T1000 (cell line): Measurements from ENCODE around the gene SMIM1.

Source experiments
- DNase-seq: peaks from one replicate; lab custom pipeline; 2025; ENCODE audit warnings: mixed read lengths; lab: John Stamatoyannopoulos, UW

The SMIM1 gene

DNA sequence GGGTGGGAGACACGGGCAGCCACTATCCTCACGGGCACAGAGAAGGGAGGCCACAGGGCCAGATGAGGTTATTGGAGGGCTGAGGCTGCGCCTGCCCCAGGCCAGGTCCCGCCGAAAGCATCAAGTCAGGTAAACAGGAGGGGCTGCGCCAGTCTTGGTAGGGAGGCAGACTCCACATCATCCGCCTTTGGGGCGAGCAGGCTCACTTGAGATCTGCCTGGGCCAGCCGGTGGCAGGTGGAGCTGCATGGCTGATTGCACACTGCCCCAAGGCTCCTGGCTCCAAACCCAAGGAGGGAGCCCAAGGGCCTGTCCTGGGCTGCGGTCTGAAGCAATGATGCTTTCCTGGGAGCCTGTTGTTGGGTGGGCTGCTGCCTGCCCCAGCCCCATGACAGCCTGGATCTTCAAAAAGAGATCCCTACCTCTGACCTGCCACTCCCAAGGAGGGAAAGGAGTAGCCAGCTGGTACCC, 4.6 kb downstream of the SMIM1 start:
- DNase-seq, result no peak

DNA sequence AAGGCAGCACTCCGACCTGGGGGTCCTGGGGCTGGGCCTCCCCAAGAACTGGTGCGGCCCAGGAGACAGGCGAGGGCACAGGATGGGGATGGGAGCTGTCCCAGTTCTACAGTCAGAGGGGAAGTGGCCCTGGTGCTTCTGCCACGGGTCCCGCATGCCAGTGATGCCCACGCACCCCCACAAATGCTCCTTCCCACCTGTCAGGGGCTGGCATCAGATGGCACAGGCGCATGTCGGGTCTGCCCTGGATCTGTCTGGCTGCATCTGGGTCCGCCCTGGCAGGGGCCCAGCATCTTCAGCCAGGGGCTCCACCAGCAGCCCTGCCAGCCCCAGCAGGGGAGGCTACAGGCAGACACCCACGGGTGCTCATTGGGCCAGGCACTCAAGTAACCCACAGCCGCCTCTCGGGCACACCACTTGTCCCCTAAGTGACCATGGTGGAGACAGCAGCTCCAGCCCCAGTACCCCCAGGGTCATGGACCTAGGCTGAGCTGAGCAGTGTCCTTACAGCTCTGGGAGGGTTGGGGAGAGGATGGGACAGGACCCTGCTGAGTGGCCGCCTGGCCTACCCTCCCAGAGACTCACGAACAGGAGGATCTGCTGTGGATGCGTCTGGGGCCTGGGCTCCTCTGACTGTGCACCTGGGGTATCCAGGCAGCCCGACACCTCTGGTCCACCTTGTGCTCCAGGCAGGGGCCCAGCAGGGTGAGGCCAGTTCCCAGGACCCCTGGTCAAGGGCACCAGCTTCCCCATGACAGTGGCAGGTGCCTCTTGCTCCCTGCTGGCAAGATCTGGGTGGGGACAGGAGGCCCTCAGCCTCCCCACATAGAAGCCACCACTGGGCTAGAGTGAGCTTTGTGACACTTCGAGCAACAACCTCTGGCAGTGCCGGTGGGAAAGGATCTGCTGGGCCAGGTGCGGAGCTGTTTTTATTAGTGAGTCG, 5.4 kb downstream of the SMIM1 start:
- no peak for DNase-seq

DNA sequence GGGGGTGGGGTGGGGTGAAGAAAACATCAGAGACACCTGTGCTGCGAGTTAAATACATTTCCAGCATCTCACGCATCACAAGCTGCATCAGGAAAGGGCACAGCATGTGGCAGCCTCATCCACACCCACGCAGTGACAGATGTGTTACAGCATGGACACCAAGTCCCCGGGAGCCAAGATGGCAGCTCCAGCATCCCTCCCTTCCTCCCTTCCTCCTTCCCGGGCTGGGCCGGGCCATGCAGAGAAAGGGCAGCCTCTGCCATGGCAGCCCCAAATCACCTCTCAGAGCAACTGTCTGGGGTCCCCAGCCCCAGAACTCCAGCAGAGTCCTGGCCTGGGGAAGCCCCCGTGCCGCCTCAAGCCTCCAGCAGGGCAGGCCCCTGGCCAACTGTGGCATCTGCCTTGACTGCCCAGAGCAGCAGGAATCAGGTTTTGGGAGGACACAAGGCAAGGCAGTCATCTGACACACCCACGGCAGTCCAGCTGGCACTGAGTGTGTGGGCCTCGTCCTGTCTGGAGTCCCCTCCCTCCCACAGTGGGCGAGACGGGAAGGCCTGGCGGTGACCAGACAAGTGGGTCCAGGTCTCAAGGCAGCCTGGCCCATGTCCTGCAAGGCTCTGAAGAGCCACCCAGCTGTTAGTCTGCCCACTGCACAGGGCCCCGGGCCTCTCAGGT, 6.2 kb downstream of the SMIM1 start:
- DNase-seq, result no peak

DNA sequence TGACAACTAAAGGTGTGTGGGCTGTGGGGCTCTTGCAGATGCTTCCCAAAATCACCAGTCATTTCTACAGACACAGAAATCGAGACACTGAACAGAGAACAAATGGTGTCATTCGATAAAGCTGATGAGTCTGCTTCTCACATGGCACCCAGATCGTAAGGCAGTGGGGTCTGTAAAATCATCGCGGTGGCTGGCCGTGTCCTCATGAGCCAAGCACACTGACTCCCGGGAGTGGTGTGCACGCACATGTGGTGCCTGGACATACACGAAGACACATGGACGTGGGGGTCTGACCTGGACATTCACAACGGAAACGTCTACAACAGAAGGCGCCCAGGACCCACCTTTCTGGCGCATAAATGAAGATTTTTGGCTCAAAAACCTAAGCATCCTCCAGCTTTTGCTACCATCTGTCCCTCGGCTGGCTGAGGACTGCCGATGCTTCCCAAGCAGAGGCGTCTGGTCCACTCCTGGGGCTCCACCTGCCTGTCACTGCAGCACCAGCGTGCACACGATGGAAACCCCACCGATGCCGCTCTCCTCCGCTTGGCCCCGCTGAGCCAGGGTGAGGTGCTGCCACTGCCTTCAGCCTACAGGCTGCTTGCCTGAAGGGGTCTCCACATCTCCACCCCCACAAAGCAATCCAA, 6.8 kb downstream of the SMIM1 start:
- DNase-seq, result no peak

DNA sequence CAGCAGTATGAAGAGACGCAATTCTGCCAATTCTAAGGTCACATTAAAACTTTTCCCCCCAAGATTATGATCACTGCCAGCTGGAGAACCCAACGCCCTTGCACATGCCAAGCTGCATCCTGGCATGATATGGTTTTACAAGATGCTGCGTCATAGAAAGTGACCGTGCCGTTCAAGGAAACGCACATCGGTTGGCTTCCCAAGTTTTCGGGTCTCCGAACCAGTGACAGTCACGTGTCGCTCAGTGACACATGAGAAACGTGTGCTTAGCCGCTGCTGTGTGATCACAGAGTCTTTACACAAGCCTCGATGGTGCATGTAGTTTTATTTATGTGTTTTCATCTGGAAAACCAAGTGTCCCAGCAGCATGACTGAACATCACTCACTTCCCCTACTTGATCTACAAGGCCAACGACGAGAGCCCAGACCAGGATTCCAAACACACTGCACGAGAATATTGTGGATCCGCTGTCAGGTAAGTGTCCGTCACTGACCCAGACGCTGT, 7.4 kb downstream of the SMIM1 start:
- no peak for DNase-seq

DNA sequence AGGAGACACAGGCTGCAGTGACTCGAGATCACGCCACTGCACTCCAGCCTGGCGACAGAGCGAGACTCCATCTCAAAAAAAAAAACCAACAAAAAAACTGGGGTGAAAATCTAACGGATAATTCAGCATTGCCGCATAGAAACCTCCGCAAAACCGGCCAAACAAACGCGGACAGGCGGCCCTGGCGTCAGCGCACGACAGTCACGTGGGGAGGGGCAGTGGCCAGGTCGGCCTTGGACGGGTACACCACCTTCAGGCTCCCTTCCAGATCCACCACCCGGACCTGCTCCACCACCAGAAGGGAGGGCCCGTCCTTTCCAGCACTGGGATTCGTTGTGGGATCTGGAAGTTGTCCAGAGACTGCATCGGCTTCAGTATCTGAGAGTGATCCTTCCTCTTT, 8.4 kb downstream of the SMIM1 start:
- DNase-seq, result no peak

DNA sequence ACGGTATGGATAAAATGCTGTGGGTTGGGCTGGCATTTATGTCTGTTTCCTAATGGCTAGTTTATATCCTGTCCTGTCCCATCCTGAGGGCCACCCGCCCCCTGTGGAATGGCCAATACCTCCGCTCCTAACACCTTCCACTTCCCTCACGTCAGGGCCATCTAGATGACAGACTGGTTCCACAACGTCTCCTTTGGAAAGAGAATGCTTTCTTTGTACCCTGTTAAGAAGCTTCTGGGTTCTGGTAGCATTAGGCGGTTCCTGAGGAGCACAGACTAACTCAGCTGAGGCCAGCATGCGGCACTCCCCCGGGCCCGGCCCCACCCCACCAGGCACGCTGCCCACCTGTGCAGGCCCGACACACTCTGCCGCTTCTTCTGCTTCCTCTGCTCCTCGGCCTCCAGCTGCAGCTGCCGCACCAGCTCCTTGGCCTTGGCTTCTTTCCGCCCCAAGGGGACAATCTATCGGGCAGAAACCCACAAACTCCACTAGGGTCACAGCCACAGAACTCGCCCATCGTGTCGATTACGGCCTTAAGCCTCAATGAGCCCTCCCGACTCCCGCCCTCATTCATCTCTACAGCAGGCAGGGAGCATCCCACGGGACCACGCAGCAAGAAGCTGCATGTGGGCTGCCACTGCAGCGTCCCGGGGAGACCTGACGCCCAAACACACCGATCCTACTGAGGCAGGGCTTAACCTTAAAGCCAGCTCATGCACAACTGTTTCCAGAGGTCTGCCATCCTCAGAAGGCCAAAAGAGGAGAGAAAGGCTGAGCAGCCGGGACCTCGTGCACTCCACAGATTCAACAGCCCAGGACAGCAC, 11.3 kb downstream of the SMIM1 start:
- DNase-seq, result no peak

DNA sequence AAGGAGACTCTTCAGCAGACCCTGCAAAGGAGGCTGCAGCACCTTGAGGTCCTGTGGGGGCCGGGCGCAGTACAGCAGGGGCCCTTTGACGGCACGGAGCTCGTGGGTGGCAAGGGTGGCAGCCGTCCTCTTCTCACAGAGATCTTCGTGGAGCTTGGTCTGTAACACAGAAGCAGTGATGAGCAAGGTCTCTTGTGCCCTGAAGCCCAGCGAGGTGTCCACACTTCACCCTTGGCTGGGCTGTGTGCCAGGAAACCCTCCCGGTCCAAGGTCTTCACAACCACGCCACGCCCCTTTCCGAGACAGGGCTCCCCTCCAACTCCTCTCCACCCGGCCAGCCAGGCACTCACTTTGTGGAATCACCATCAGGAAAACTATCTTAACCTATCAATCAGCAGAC, 12.5 kb downstream of the SMIM1 start:
- DNase-seq, result no peak

DNA sequence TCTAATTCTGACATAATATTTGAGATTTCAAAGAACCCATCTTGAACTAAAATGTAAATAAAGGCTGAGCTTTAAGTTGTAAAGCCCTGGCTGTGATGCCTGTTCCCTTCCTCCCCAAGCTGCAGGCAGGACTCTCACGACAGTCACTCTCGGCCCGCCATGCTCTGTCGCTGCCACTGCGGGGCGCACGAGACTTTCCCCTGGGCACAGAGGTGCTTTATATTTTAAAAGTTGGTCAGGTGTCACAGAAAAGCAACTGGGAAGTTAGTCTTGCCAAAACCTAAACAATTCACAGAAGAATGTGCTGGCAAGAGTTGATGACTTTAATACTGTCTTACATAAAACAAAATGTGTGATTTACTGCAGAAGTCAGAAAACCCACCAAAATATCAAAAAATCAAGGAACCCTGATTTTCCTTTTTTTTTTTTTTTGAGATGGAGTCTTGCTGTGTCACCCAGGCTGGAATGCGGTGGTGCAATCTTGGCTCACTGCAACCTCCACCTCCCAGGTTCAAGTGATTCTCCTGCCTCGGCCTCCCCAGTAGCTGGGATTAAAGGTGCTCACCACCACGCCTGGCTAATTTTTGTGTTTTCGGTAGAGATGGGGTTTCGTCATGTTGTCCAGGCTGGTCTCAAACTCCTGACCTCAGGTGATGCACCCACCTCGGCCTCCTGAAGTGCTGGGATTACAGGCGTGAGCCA, 13.1 kb downstream of the SMIM1 start:
- no peak for DNase-seq

DNA sequence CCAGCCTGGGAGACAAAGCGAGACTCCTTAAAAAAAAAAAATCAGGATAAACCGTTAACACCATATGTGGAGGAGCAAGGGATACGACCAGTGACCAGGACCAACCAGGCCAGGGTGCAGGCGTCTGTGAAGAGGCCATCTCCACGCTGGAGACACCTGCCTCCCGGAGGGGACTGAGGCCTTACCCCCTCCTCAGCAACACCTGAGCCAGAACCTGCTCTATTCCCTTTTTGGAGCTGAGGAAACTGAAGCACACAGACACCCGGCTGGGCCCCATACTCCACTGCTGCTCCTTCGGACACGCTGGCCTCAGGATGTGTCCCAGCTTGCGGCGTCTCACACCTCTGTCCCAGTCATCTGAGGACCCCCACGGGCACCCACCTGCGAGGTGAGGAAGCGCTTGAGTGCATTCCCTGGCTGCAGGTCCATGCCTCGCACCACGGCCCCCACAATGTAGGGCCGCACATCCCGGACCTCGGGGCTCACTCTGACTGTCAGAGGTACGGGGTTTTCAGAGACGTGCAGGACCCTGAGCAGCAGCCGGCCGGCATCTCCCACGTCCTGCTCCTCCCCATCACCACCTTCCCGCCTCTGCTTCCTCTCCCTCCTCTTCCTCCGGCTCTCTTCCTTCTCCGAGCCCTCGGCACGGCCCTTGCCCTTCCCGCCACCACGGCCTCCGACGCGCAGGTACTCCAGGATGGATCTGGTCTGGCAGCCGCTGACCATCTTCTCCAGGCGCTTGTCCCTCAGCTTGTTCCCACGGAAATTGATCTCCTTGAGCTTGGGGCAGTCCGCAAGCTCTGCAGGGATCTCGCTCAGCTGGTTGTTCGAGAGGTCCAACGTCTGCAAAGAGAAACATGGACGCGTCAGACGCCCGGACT, 14.2 kb downstream of the SMIM1 start:
- no peak for DNase-seq

DNA sequence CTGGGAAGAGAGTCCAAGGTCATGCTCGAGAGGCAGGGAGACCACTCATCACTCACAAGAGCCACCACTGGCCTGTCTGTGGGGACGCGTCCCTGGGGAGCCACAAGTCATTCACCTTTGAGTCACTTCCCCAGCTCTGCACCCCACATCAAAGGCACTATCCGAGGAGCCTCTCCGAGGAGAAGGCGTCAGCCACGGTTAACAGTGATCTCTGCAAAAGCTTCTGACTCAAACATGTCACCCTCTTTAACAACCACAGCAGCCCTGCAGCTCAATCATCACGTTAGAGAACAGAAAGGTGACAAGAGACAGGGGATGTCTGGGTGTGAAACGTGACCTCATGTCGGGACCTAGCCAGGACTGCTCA, 14.8 kb downstream of the SMIM1 start:
- no peak for DNase-seq

DNA sequence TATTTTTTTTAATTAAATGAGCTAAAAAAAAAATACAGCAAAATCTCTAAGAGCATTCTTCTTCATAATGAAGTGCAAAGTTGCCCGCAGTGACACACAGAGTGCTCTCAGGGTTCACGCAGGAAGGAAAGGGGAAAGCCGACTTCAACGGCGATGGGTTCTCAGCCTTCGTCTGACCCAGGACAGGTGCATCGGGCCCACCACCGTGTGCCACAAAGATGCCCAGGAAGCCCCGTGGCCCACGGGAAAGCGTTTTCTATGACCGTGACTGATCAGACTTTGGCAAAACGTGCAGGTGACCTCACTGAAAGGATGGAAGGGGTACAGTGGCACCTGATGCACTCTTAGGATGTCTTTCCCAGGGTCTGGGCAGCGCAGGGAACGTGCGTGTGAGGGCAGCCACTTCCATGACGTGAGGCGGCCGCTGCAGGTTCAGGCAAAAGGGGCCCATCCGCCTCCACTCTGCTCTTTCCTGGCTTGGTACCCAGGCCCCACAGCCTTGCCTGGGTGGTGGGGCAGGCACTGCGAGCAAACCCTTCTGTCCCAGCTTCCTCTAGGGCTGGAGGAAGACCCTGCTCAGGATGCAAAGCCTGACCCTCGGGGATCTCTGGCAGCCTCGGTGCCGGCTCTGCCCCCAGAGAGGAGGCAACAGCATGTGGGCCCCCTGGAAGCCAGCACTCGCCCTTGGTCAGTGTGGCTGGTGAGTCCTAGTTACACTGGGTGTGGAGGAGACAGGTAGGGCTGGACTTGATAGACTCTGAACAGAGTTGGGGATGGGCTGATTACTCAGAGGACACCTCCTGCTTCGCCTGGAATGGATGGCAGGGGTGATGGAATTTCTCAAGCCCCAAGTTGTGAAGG, 15.4 kb downstream of the SMIM1 start:
- no peak for DNase-seq

DNA sequence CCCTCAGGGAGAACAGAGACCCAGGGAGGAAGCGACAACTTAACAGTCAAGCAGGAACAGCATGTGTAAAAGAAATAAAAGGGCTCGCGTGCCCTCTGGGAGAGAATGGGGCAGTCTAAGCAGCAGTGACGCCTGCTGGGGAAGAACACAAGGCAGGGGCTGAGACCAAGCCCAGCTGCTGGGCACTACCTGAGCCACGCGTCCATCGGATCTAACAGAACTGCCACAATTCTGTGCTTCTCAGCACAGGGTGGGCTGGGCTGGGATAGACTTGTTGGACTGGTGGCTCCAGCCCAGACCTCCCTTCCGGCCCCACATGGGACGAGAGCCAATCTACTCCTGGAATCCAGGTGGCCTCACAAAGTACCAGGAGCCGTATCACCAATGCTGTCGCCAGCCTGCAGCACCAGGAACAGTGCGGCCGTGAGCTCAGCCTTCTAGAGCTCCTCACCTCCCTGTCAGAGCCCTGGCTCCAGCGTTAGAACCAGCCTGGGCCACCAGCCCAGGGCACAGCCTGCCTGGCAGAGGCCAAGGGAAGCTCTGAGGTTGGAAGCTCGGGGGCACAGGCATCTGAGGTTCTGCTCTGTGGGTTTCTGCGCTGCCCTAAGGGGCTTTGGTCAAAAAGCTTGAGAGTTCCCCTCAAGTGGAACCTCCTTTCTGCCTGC, 16.3 kb downstream of the SMIM1 start:
- no peak for DNase-seq

DNA sequence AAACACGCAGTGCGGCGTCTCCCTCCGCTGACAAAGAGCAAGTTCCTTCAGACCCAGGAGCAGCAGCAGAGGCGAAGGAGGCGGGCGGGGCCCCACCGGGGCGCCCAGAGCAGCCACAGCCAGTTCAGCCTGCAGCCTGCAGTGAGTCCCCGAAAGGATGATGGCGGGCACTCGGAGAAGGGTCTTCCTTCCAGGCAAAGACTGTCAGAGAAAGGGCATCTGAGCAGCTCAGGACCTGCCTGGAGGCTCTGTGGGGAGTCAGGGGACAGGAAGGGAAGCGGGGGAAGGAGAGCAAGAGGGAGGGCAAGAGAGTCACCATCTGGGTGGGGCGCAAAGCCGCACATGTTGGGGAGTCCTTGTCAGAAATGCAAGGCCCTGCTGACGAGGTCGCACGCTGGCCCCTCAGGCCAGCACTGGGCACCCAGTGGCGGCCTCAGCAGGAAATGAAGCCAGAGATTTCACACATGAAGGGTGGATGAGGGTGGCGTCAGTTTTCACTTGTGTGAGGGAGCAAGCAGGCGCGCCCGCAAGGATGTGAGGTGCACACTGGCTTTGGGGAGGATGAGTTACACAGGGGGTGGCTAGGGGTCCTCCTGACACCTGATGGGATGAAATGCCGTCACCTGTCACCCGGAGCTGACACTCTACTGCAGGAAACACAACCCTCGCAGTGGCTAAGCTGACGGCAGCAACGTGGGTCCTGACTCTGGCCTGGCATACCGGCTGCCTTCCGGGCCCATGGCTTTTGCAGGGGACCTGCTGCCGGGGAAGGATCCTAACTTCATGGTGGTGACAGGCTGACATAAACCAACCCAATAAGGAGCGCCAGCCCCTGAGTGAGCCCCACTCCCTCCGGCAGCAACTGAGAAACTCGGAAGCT, 17.1 kb downstream of the SMIM1 start:
- DNase-seq, result no peak

DNA sequence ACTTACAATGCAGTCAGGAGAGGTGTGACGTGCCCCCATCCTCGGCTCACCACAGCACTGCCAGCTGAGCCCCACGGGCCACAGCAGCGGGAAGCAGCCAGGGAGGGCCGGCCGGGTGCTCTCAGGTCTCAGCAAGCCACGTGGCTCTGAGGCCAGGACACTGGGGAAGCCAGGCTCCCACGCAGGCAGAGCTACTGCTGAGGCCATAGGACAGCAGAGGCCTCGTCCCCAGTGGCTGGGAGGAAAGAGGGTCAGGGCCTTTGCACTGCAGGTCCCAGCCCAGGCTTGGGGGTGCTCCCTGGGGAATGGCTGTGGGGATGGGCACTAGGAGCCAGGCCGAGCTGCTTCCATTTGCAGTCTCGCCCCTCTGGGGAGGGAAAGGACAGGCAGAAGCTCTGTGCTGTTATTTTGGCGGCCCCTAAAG, 18.0 kb downstream of the SMIM1 start:
- no peak for DNase-seq

DNA sequence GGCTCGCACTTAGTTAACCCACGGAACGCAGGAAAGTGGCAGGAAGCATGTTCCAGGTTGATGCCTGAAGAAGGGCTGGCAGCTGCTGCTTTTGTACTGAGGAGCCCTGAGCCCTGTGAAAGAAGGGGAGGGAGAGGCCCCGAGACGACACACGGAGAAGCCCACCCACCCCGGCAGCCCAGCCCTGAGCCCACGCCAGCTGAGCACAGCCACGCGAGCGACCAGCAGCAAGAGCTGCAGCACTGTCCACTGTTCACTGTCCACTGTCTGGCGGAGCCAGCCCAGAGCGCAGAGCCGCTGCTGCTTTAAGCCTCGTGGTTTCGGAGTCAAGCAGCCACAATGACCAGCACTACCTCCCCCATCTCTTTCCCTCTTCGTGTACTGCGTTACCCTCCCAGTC, 18.4 kb downstream of the SMIM1 start:
- no peak for DNase-seq

DNA sequence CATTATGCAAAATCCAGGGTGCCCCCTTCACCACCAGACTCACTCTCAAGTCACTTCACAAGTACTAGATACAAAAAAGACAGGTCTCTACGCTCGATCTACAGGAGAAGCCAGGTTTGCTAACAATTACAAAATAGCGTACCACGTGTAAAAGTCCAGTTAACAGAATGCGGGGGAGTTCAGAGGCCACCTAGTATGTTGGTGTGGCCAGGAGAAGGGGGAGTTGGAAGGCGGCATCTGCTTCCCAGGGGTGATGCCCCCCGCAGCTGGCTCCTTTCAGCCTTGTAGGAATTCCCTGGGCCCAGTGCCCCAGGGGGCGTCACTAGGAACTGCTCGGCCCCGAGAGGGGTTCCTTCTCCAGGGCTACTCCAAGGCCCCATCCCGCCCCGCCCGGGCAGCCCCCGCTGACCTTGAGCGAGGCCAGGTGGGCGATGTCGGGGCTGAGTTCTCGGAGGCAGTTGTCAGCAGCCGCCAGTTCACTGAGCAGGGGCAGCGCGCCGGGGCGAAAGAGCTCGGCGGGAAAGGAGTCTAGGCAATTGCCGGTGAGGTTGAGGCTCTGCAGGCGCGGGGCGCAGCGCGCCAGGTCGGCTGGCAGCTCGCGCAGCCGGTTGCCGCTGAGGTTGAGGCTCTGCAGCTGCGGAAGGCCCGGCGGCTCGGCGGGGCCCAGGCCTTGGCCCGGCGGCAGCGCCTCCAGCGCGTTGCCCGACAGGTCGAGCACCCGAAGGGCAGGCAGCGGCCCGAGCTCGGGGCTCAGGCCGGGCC, 23.1 kb downstream of the SMIM1 start:
- no peak for DNase-seq
